KOPT-K1 (cell line): ENCODE measurements around the gene LCE3B.
"Not testable (repeated sequence)": the region's sequence is repeated elsewhere in the genome, so short reads cannot be mapped to it uniquely, and the experiment has no call there.

Source experiments
- H3K27ac ChIP-seq: fragments of 200-600 bp; sonication (generic); 2 replicates; pipeline ENCODE4 v1.5.1; 2016; ENCODE audit warnings: antibody characterized with exemption, mild to moderate bottlenecking, low read depth, low read length; ENCODE audit not compliant: poor library complexity, severe bottlenecking
- H3K36me3 ChIP-seq: fragments of 200-600 bp; sonication (generic); 2 replicates; pipeline ENCODE4 v1.5.1; 2017; ENCODE audit warnings: antibody characterized with exemption, mild to moderate bottlenecking, low read length, moderate library complexity; ENCODE audit not compliant: insufficient read depth
- H3K9me3 ChIP-seq: fragments of 200-600 bp; sonication (generic); 2 replicates; pipeline ENCODE4 v1.5.1; 2017; ENCODE audit warnings: antibody characterized with exemption, low read length, mild to moderate bottlenecking; ENCODE audit not compliant: insufficient read depth, poor library complexity, severe bottlenecking

The LCE3B gene

GRCh38 chr1:152613511-152613910 is at the start of gene LCE3B:
Gene LCE3B, plus strand, starts transcription at chr1:152613811. Its CDS starts 0 bp downstream, at chr1:152613811.
- Histone ChIP-seq H3K9me3 (peaks cover 7% of the 10 kb centered on the region), H3K27ac (no peak within 1 kb of the TSS)

GRCh38 chr1:152565115-152565514 is 48.5 kb upstream of the LCE3B start:
- Histone ChIP-seq H3K36me3 (no peaks in the 10 kb centered on the region), H3K27ac (no peak overlapping the region), H3K9me3 (peaks cover 3% of the 10 kb centered on the region)

More at GRCh38 chr1:152613511-152613910, at the start of gene LCE3B:
- no peaks in the 10 kb centered on the region for H3K36me3 ChIP-seq

GRCh38 chr1:152565535-152566215 is 47.9 kb upstream of the LCE3B start:
- H3K27ac ChIP-seq, result no peak overlapping the region
- peaks cover 8% of the 10 kb centered on the region for H3K9me3 ChIP-seq

DNA sequence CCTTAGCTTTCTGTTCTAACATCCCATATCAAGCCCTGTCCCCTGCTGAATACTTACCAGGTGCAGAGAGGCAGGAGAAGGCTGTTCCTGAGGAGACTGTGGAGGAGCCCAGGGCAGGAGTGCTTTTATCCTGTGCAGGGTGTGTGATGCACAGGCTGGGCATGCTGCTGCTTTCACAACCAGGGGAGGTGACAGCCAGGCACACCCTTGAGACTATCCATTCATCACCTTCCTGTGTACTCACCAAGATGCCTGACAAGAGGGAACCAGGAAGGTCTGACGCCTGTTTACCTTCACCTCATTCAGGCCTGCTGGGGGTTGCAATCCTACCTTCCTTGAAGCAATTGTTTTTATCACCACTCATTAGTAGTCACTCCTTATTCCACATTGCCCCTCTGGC is 46.9 kb upstream of the LCE3B start, which contains the start of gene LCE3E:
Gene LCE3E, minus strand, starts transcription at position 100 of the 400 bp plus-strand sequence. CDS start 572 bp downstream, outside the sequence.
- Histone ChIP-seq H3K27ac (no peak within 1 kb of the TSS), H3K9me3 (peaks cover 12% of the 10 kb centered on the region), H3K36me3 (no peaks in the 10 kb centered on the region)

More at GRCh38 chr1:152565535-152566215, 47.9 kb upstream of the LCE3B start:
- no peaks in the 10 kb centered on the region for H3K36me3 ChIP-seq

GRCh38 chr1:152577168-152577567 is 36.4 kb upstream of the LCE3B start:
- Histone ChIP-seq H3K9me3 (no peaks in the 10 kb centered on the region), H3K27ac (no peak overlapping the region), H3K36me3 (no peaks in the 10 kb centered on the region)

DNA sequence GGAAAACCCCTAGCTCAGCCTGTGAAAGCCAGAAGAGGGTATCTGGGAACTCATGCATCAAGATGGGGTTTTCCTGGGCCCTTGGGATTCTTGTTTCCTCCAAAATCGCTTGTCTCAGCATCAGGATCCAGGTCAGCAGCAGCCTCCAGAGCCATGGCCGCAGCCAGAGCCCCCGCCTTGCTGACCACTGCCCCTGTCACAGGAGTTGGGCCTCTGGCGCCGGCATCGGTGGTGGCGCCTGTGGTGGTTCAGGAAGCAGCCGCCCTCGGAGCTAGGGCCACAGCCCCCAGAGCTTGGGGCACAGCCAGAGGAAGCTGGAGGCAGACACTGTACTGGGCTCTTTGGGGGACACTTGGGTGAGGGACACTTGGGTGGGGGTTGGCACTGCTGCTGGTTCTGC is 34.1 kb upstream of the LCE3B start:
- H3K36me3 ChIP-seq, H3K9me3 ChIP-seq, H3K27ac ChIP-seq: not testable (repeated sequence)

GRCh38 chr1:152580433-152580832 is 33.2 kb upstream of the LCE3B start, which contains the start of gene LCE3D:
Gene LCE3D, minus strand, starts transcription at chr1:152580516. Its CDS starts 580 bp downstream, at chr1:152579936.
- H3K9me3 ChIP-seq, result no peaks in the 10 kb centered on the region
- no peaks in the 10 kb centered on the region for H3K36me3 ChIP-seq
- H3K27ac ChIP-seq, result no peak within 1 kb of the TSS

- no peak overlapping the region for H3K27ac ChIP-seq
- H3K36me3 ChIP-seq, result no peaks in the 10 kb centered on the region
- no peaks in the 10 kb centered on the region for H3K9me3 ChIP-seq
Measured at GRCh38 chr1:152582647-152583046, 31.0 kb upstream of the LCE3B start.

DNA sequence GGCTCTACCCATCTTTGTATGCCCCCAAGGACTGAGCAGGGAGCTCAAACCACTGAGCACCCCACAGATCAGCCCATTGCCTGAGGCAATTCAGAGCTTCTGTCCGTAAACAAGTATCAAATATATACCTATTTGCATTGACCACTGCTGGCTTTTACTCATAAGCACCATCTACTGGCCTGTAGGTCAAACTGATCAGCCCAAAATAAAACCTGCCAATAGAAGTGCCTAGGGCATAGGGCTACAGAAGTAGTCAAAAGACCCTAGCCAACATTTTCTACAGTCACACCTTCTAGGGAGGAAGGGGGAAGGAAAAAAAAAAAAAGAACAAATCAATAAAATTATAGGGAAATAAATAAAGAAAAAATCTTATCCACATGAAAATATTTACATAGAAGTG is 28.0 kb upstream of the LCE3B start:
- Histone ChIP-seq H3K36me3 (no peaks in the 10 kb centered on the region), H3K9me3 (no peaks in the 10 kb centered on the region), H3K27ac (no peak overlapping the region)

GRCh38 chr1:152596986-152597385 is 16.6 kb upstream of the LCE3B start:
- no peaks in the 10 kb centered on the region for H3K36me3 ChIP-seq
- H3K9me3 ChIP-seq, result no peaks in the 10 kb centered on the region
- no peak overlapping the region for H3K27ac ChIP-seq

DNA sequence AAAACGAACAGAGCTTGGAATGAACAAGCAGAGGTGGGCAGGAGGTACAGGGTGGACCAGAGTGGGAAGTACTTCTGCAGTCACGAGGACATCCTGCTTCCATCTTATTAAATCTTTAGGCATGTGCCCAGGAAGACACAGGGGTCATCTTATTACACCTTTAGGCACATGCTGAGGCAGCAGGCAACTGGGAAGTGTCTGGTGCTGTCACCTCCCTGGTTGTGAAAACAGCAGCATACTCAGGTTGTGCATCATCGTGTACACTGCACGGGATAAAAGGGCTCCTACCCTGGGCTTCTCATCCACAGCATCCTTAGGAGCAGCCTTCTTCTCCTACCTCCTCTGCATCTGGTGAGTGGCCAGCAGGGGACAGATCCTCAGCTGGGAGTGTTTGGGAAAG is 13.7 kb upstream of the LCE3B start, which contains the start of gene LCE3C:
Gene LCE3C, plus strand, starts transcription at position 301 of the 400 bp plus-strand sequence. CDS start 498 bp downstream, outside the sequence.
- Histone ChIP-seq H3K9me3 (no peaks in the 10 kb centered on the region), H3K36me3 (no peaks in the 10 kb centered on the region), H3K27ac (no peak within 1 kb of the TSS)

DNA sequence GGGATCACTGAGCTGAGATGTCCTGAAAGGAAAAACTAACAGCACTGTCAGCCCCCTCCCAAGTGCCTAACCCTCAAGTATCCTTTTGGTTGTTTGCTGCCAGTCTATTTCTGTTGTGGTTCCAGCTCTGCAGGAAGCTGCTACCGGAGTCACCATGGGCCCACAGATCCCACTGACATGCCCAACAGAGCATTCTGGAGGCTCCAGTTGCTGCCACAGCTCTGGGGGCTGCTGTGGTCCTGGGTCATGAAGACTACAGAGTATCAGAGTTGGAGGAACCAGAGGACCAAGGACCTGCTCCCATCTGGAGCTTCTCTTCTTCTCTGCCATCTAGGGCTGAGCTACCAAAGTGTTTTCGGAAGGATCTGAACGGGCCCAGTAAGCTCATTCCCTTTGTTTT is 8.4 kb downstream of the LCE3B start:
- Histone ChIP-seq H3K36me3 (no peaks in the 10 kb centered on the region), H3K9me3 (peaks cover 20% of the 10 kb centered on the region), H3K27ac (no peak overlapping the region)

DNA sequence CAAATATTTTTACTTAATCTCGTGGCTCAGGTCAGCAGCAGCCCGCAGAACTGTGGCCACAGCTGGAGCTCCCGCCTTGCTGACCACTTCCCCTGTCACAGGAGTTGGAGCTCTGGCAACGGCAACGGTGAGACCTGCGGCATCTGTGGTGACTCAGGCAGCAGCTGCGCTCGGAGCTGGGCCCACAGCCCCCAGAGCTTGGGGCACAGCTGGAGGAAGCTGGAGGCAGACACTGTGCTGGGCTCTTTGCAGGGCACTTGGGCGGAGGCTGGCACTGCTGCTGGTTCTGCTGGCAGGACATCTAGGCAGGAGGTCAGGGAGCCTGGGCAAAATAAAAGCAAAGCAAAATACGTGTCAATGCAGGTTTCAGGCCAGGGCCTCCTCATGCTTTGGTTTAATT is 9.2 kb downstream of the LCE3B start, which contains the start of gene LCE3A:
Gene LCE3A, minus strand, starts transcription at position 301 of the 400 bp plus-strand sequence. Its CDS starts 0 bp downstream, at position 301.
- H3K9me3 ChIP-seq, result peaks cover 19% of the 10 kb centered on the region

GRCh38 chr1:152623203-152623844 is 9.7 kb downstream of the LCE3B start:
- H3K36me3 ChIP-seq, result no peaks in the 10 kb centered on the region
- peaks cover 15% of the 10 kb centered on the region for H3K9me3 ChIP-seq

More for the DNA sequence above, 9.2 kb downstream of the LCE3B start, which contains the start of gene LCE3A:
- Histone ChIP-seq H3K27ac (no peak within 1 kb of the TSS), H3K36me3 (no peaks in the 10 kb centered on the region)

GRCh38 chr1:152626744-152627143 is 13.1 kb downstream of the LCE3B start:
- Histone ChIP-seq H3K36me3 (no peaks in the 10 kb centered on the region), H3K27ac (no peak overlapping the region), H3K9me3 (no peaks in the 10 kb centered on the region)

More at GRCh38 chr1:152623203-152623844, 9.7 kb downstream of the LCE3B start:
- no peak overlapping the region for H3K27ac ChIP-seq
